PFSK-1 (cell line): Measurements from ENCODE around the gene SURF1.

Experiments
- FOXP2 ChIP-seq: optimal IDR thresholded peaks from 2 replicates; pipeline ENCODE3; 2011; ENCODE audit warnings: borderline replicate concordance, control low read depth, inconsistent platforms; ENCODE audit not compliant: insufficient read depth; ENCODE audit errors: extremely low read length, extremely low read depth
- POLR2AphosphoS5 ChIP-seq: IDR thresholded peaks from 2 replicates; pipeline ENCODE4 v1.6.1; 2012; ENCODE audit warnings: low read depth, mild to moderate bottlenecking, control low read depth, low read length, moderate library complexity
- SIN3A ChIP-seq: IDR thresholded peaks from 2 replicates; pipeline ENCODE4 v1.6.1; 2012; ENCODE audit warnings: mild to moderate bottlenecking, low read length, moderate library complexity, borderline replicate concordance; ENCODE audit not compliant: insufficient read depth
- TAF1 ChIP-seq: IDR thresholded peaks from 2 replicates; pipeline ENCODE4 v1.6.1; 2012; ENCODE audit warnings: low read length, control low read depth, borderline replicate concordance; ENCODE audit not compliant: insufficient read depth
- TF ChIP-seq, protein P1 (sequence below), 2 experiments: IDR thresholded peaks; 2 replicates each; pipeline versions ENCODE4 v1.6.1 to v1.8.0; 2011 to 2012; ENCODE audit warnings: low read depth in 2 of 2, low read length in 2 of 2, control low read depth in 1 of 2, inconsistent platforms in 1 of 2, mild to moderate bottlenecking in 1 of 2, moderate library complexity in 1 of 2; ENCODE audit not compliant: insufficient read depth in 1 of 2

Gene SURF1

DNA sequence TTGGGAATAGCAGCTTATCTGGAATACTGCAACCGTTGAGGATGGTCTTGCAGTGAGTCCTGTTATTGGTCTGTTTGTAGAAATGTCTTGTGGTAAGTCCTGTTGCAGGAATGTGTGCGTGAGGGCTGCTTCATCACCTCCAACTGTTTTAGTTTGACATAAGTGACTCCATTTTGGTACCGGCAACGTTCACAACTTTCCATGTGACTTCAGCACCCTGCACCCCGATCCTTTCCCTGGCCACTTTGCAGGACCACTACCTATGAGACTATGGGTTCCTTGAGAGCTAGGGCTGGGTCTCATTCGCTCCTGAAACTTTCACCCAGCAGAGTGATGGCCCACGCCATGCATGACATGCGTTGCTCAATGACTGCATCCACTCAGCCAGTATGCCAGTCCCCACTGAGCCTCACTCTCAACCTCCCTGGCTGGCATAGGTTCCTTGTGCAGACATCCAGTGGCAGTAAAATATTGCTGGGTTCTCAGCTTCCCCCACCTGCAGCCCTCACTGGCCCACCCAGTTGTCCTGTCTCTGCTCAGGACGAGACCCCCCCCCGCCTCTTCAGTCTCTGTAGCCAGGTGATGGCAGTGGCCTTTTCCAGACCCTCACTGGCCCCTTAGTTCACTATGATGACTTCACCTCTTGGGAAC, 28.3 kb downstream of the SURF1 start:
- TF ChIP-seq SIN3A, result no peak
- no peak for TF ChIP-seq POLR2AphosphoS5
- no peak for TF ChIP-seq TAF1
- TF ChIP-seq, protein P1, sequence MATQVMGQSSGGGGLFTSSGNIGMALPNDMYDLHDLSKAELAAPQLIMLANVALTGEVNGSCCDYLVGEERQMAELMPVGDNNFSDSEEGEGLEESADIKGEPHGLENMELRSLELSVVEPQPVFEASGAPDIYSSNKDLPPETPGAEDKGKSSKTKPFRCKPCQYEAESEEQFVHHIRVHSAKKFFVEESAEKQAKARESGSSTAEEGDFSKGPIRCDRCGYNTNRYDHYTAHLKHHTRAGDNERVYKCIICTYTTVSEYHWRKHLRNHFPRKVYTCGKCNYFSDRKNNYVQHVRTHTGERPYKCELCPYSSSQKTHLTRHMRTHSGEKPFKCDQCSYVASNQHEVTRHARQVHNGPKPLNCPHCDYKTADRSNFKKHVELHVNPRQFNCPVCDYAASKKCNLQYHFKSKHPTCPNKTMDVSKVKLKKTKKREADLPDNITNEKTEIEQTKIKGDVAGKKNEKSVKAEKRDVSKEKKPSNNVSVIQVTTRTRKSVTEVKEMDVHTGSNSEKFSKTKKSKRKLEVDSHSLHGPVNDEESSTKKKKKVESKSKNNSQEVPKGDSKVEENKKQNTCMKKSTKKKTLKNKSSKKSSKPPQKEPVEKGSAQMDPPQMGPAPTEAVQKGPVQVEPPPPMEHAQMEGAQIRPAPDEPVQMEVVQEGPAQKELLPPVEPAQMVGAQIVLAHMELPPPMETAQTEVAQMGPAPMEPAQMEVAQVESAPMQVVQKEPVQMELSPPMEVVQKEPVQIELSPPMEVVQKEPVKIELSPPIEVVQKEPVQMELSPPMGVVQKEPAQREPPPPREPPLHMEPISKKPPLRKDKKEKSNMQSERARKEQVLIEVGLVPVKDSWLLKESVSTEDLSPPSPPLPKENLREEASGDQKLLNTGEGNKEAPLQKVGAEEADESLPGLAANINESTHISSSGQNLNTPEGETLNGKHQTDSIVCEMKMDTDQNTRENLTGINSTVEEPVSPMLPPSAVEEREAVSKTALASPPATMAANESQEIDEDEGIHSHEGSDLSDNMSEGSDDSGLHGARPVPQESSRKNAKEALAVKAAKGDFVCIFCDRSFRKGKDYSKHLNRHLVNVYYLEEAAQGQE (IDR thresholded peaks at IDR 0.05; ENCODE audit: insufficient read depth in 1 of 2, low read depth in 2 of 2, low read length in 2 of 2), result no peak
- no peak for TF ChIP-seq FOXP2

DNA sequence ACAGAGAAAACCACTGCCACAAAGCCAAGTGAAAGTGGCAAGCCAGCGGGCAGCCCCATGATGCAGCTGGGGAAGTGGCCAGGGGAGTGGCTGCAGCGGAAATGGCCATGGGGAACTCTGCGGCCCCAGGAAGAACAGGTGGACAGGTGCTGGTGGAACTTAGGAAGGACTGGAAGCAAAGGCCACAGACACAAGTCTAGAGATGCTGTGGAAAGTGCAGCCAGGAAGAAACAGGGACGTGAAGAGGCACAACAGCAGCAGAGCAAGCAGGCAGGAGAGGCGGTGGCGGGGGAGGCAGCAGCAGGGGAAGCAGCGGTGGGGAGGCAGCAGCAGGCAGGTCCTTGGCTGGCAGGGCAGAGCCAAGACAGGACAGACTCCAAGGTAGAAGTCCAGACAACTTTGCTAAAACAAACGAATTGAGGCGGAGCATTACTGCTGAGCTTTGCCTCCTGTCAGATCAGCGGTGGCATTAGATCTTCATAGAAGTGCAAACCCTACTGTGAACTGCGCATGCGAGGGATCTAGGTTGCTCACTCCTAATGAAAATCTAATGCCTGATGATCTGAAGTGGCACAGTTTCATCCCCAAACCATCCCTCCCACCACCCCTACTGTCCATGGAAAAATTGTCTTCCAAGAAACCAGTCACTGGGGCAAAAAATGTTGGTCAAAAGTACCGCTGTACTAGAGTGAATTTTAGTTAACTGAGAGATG, 32.1 kb downstream of the SURF1 start:
- no peak for TF ChIP-seq POLR2AphosphoS5
- no peak for TF ChIP-seq TAF1
- TF ChIP-seq SIN3A, result no peak
- TF ChIP-seq, protein P1 (IDR thresholded peaks at IDR 0.05; ENCODE audit: insufficient read depth in 1 of 2, low read depth in 2 of 2, low read length in 2 of 2), result no peak
- TF ChIP-seq FOXP2, result no peak

DNA sequence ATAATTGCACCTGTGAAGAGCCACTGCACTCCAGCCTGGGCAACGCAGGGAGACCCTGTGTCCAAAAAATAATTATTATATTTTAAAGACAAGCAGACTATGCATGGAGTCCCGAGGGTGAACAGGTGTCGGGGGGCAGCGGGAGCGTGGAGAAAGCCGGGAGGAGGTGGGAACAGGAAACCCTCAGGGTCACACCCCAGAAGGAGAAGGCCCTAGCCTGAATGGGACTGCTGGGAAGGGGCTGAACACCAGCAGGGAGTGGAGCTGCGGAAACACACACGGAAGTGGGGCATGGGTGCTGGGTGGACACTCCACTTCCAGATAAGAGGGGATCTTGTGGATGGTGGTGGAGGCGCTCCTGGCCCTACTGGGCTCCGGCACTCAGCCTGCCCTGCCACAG, 33.1 kb downstream of the SURF1 start:
- no peak for TF ChIP-seq TAF1
- no peak for TF ChIP-seq FOXP2
- TF ChIP-seq POLR2AphosphoS5, result no peak
- TF ChIP-seq, protein P1 (IDR thresholded peaks at IDR 0.05; ENCODE audit: insufficient read depth in 1 of 2, low read depth in 2 of 2, low read length in 2 of 2), result no peak
- no peak for TF ChIP-seq SIN3A

DNA sequence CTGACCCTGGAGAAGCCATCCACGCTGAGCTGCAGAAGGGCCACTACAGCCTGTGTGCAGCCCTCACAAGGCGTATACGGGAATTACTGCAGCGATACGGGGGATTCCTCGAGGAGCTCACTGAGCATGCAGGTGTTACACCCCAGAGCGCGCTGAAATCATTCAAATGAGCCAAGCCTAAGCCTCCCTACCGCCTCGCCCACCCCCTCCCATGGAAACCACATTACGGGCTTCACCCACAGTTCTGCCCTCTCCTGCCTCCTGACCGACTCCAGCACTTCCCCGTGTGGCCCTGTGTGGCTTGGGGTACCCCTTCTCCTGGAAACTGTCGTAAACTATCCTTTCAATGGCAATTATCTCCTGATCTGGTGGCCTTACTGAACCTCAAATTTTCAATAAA, 33.6 kb downstream of the SURF1 start:
- no peak for TF ChIP-seq TAF1
- no peak for TF ChIP-seq FOXP2
- TF ChIP-seq POLR2AphosphoS5, result no peak

DNA sequence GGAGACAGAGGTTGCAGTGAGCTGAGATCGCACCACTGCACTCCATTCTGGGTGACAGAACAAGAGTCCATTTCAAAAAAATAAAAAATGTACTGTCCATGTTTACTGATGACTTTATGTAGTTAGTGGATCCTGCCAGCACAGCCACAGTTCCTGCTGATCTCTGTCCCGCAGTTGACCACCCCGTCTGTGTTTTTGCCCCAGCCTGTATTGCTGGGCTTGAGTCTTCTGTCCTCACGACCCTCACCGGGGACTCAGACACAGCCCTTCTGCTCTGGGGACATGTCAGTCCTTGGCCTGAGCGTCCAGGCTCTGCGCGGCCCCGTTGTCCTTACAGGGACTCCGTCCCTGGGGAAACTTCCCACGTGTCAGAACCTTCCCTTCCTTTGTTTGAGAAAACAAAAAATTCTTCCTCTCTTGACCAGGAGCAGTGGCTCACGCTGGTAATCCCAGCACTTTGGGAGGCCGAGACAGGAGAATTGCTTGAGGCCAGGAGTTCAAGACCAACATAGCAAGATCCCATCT, 34.8 kb downstream of the SURF1 start:
- TF ChIP-seq TAF1, result no peak

DNA sequence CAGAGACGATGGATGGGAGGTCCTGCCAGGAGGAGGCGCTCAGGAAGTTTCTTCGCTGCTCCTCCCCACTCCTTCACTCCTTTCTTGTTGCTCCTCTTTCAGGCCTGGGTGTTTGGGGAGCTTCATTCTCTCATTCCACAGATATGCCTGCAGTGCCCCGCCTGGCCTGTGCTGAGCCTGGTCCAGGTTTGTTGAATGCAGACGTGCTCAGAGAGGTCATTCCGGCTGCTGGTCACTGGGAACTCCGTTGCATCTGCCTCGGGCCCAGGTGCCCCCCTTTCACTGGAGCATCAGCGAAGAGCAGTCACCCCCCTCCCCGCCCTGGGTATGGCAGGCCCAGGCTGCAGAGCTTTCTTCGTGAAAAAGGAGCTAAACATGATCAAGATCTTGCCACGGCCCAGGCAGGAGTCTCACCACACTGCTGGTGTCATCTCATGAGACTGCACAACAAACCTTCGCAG, 35.8 kb downstream of the SURF1 start:
- TF ChIP-seq SIN3A (no peak), FOXP2 (no peak), POLR2AphosphoS5 (no peak), TAF1 (no peak)
- TF ChIP-seq, protein P1 (IDR thresholded peaks at IDR 0.05; ENCODE audit: insufficient read depth in 1 of 2, low read depth in 2 of 2, low read length in 2 of 2), result no peak
